ENCODE data around the gene GGCX. TPM values are rescaled to one million over a fixed set of nuclear protein-coding genes. Genes with fewer than 3 reads are reported as not detected.
A peak's percentile ranks its signal among the peaks of the same experiment; 100 is the strongest.

Gene GGCX
- total RNA-seq, 1 donor from 2014 or later: 27.0 TPM

- no peak overlapping the region for H3K4me3 Mint-ChIP-seq (ENCODE audit: low read depth)
- intact Hi-C loops (cut with micrococcal nuclease): no loop called here
These were observed 28.9 kb upstream of the GGCX start for GRCh38 chr2:85589982-85590791.

GRCh38 chr2:85589181-85589580, 27.9 kb upstream of the GGCX start:
- intact Hi-C loops (cut with micrococcal nuclease): no loop called here
- H3K36me3 Mint-ChIP-seq (ENCODE audit: low read depth): peaks cover 3% of the 10 kb centered on the region
- no peaks in the 10 kb centered on the region for H3K9me3 Mint-ChIP-seq
- no peak for DNase-seq (ENCODE audit: low spot score)
- no peak overlapping the region for H3K27ac Mint-ChIP-seq
- peaks cover 30% of the 10 kb centered on the region for H3K4me1 Mint-ChIP-seq (ENCODE audit: low read depth)
- no peaks in the 10 kb centered on the region for H3K27me3 Mint-ChIP-seq (ENCODE audit: low read depth)
- H3K4me3 Mint-ChIP-seq (ENCODE audit: low read depth): no peak overlapping the region

More at GRCh38 chr2:85589982-85590791, 28.9 kb upstream of the GGCX start:
- Mint-ChIP-seq H3K27me3 (ENCODE audit: low read depth) (no peaks in the 10 kb centered on the region), H3K27ac (no peak overlapping the region), H3K9me3 (no peaks in the 10 kb centered on the region), H3K4me1 (ENCODE audit: low read depth) (peaks cover 31% of the 10 kb centered on the region), H3K36me3 (ENCODE audit: low read depth) (peaks cover 5% of the 10 kb centered on the region)
- no peak for DNase-seq (ENCODE audit: low spot score)

DNA sequence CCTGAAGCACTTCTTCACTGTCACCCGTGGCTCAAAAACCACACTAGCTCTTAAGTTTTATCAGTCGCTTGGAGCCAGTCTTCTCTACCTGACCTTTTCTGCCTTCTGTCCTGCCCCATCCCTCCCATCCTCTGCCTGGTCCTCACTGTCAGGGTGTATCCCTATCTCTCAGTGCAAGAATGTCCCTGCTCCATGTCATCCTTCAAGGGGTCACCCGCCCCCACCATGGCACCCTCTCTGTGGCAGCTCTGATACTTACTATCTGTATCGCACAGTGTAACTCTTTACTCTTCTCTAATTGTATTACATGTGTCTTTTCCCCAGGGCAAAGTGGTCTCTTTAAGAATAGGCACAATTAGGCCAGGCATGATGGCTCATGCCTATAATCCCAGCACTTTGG, 27.4 kb upstream of the GGCX start:
- intact Hi-C loops (cut with micrococcal nuclease): no loop called here
- Mint-ChIP-seq H3K27ac (no peak overlapping the region), H3K4me1 (ENCODE audit: low read depth) (peaks cover 31% of the 10 kb centered on the region), H3K9me3 (no peaks in the 10 kb centered on the region), H3K27me3 (ENCODE audit: low read depth) (no peaks in the 10 kb centered on the region), H3K4me3 (ENCODE audit: low read depth) (no peak overlapping the region), H3K36me3 (ENCODE audit: low read depth) (peaks cover 3% of the 10 kb centered on the region)
- DNase-seq (ENCODE audit: low spot score): no peak

DNA sequence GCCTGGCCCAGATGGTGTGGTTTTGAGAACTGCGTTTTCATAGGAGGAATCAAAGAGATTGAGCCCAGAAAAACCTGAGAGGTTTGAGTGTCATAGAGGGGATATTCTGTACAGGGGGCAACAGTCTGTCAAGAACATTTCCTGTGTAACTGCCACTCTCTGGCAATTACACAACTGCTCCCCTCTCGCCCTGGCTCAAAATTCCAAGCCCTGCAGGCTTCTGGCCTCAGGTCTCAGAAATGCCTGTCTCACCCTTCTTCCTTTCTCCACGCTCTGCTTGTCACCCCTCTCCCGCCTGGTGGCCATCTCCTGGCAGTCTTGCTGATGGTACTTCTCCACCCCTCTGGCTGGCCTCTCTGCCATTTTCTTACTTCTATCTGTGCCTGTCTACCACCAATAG, 26.9 kb upstream of the GGCX start:
- Mint-ChIP-seq H3K9me3 (no peaks in the 10 kb centered on the region), H3K4me1 (ENCODE audit: low read depth) (peaks cover 35% of the 10 kb centered on the region), H3K27ac (no peak overlapping the region), H3K36me3 (ENCODE audit: low read depth) (peaks cover 8% of the 10 kb centered on the region), H3K4me3 (ENCODE audit: low read depth) (no peak overlapping the region), H3K27me3 (ENCODE audit: low read depth) (no peaks in the 10 kb centered on the region)
- intact Hi-C loops (cut with micrococcal nuclease): no loop called here
- no peak for DNase-seq (ENCODE audit: low spot score)

DNA sequence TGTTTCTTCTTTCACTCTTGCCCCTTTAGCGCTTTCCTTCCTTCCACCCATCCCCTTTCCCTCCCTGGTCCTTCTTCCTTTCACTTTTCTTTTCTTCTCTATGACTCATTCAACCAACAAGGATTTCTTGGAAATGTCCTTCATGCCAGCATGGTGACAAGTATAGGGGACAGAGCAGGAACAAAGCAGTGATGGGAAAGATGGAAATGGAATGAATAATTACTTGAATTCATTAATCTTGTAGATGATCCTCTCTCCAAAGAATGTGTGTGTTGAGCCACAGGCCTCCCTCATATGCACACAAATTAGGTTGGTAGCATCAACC, 24.4 kb upstream of the GGCX start:
- Mint-ChIP-seq H3K4me3 (ENCODE audit: low read depth) (peak overlapping the region; percentile 85), H3K9me3 (no peaks in the 10 kb centered on the region), H3K4me1 (ENCODE audit: low read depth) (peaks cover 37% of the 10 kb centered on the region), H3K36me3 (ENCODE audit: low read depth) (peaks cover 22% of the 10 kb centered on the region), H3K27ac (peak overlapping the region; percentile 91), H3K27me3 (ENCODE audit: low read depth) (no peaks in the 10 kb centered on the region)
- intact Hi-C loops (cut with micrococcal nuclease): no loop called here
- DNase-seq (ENCODE audit: low spot score): no peak

DNA sequence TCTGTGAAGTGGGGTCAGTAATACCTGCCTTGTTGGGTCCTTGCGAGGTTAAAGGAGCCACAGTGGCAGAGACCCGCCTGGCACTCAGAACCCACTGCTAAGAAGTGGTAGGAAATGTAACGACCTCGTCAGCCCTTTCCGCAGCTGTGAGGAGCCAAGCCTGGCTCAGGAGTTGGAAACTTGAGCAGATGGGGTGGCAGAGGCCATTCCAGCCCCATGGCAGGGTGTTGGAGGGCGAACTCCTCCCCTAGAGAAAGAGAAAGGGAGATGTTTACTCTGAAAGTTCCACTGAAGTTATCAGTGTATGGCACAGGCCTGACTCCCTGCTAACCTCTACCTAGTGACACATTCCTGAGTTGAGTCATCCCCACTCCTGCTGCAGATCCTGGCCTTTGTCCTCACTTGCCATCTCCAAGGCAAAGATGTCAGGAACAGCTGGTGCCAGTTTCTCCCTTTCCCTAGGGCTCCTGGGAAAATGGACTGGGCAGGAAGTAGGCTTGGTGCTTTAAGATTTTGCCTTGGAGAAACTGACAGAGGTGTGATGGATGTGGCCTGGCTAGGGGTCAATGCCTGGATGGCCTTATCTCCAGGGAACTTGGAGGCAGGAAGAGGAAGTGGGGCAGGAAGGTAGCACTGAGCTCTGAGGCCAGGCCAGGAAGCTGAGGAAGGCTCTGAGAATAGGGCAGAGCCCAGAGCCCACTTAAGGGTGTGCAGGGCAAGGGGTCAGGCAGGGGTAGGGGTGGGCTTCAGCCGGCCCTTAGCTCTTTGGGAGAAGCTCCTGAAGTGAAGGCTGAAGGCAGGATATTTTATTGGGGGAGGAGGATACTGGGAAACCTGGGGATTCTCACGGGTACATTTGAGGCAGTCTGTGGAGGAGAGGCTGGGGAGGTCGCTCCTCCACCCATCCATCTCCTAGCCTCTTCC, 23.8 kb upstream of the GGCX start:
- Mint-ChIP-seq H3K9me3 (no peaks in the 10 kb centered on the region), H3K4me3 (ENCODE audit: low read depth) (peak overlapping the region; percentile 85), H3K36me3 (ENCODE audit: low read depth) (peaks cover 25% of the 10 kb centered on the region), H3K4me1 (ENCODE audit: low read depth) (peaks cover 38% of the 10 kb centered on the region), H3K27me3 (ENCODE audit: low read depth) (no peaks in the 10 kb centered on the region), H3K27ac (peak overlapping the region; percentile 91)
- intact Hi-C loops (cut with micrococcal nuclease): no loop called here
- no peak for DNase-seq (ENCODE audit: low spot score)

GRCh38 chr2:85584354-85584856, 23.1 kb upstream of the GGCX start, which contains the start of gene VAMP5:
Gene VAMP5 (plus strand): TSS chr2:85584431. CDS start chr2:85584491, 60 bp downstream.
- no peak for DNase-seq (ENCODE audit: low spot score)
- Mint-ChIP-seq H3K27me3 (ENCODE audit: low read depth) (no peaks in the 10 kb centered on the region), H3K4me1 (ENCODE audit: low read depth) (peaks cover 41% of the 10 kb centered on the region), H3K36me3 (ENCODE audit: low read depth) (peaks cover 29% of the 10 kb centered on the region), H3K9me3 (no peaks in the 10 kb centered on the region), H3K4me3 (ENCODE audit: low read depth) (peak within 1 kb of the TSS; percentile 85), H3K27ac (peak within 1 kb of the TSS; percentile 91)
- intact Hi-C loops (cut with micrococcal nuclease): no loop called here

GRCh38 chr2:85583667-85584353, 22.5 kb upstream of the GGCX start:
- Mint-ChIP-seq H3K9me3 (no peaks in the 10 kb centered on the region), H3K4me3 (ENCODE audit: low read depth) (peak overlapping the region; percentile 75), H3K27me3 (ENCODE audit: low read depth) (no peaks in the 10 kb centered on the region), H3K36me3 (ENCODE audit: low read depth) (peaks cover 32% of the 10 kb centered on the region), H3K4me1 (ENCODE audit: low read depth) (peaks cover 44% of the 10 kb centered on the region), H3K27ac (peak overlapping the region; percentile 79)
- DNase-seq (ENCODE audit: low spot score): peak; percentile 32
- intact Hi-C loops (cut with micrococcal nuclease): no loop called here

- DNase-seq (ENCODE audit: low spot score): no peak
- Mint-ChIP-seq H3K27me3 (ENCODE audit: low read depth) (no peaks in the 10 kb centered on the region), H3K36me3 (ENCODE audit: low read depth) (peaks cover 34% of the 10 kb centered on the region), H3K4me3 (ENCODE audit: low read depth) (no peak overlapping the region), H3K27ac (peak overlapping the region; percentile 25), H3K4me1 (ENCODE audit: low read depth) (peaks cover 41% of the 10 kb centered on the region), H3K9me3 (no peaks in the 10 kb centered on the region)
- intact Hi-C loops (cut with micrococcal nuclease): no loop called here
These were observed 21.2 kb upstream of the GGCX start for GRCh38 chr2:85582492-85582891.

- Mint-ChIP-seq H3K36me3 (ENCODE audit: low read depth) (peaks cover 34% of the 10 kb centered on the region), H3K27ac (no peak overlapping the region), H3K9me3 (no peaks in the 10 kb centered on the region), H3K4me1 (ENCODE audit: low read depth) (peaks cover 33% of the 10 kb centered on the region), H3K27me3 (ENCODE audit: low read depth) (no peaks in the 10 kb centered on the region), H3K4me3 (ENCODE audit: low read depth) (peak overlapping the region; percentile 30)
- intact Hi-C loops (cut with micrococcal nuclease): no loop called here
- no peak for DNase-seq (ENCODE audit: low spot score)
These were observed 18.9 kb upstream of the GGCX start for GRCh38 chr2:85580206-85580605.

DNA sequence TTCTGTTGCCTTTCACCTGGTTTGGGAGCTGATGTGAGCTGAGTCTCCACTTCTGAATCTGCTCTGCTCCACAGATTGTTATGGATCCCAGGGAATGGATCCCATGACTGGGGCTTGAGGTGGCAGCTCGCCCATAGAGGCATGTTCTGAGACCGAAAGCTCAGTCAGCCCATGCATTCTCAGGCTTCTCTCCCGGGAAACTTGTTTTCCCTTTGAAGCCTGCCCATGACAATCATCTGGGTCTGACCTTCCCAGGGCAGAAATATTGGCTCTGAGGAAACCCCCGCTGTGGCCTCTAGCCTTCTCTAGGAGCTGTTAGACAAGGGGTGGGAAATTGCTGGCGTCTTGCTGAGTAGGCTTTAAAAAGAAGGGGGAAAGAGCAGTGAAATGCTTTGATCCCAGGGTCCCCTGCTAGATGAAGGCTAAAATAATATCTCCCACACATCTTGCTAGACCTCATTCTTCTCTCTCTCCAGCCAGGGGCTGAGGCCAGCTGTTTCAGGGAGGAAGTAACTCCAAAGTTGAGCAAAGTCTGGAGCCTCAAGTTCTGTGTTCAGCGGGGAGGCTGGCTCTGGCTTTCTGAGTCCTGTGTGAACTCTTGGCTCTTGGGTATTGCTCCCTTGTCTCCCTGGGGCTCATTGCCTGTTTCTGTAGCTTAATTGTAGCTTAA, 18.1 kb upstream of the GGCX start:
- DNase-seq (ENCODE audit: low spot score): no peak
- intact Hi-C loops (cut with micrococcal nuclease): loop anchor here (2.0 kb wide), 1 partner anchor 19 kb away; the partner anchor contains the start of gene GGCX
- H3K4me1 Mint-ChIP-seq (ENCODE audit: low read depth): peaks cover 28% of the 10 kb centered on the region
- H3K4me3 Mint-ChIP-seq (ENCODE audit: low read depth): peak overlapping the region; percentile 89
- H3K27ac Mint-ChIP-seq: peak overlapping the region; percentile 80
- no peaks in the 10 kb centered on the region for H3K9me3 Mint-ChIP-seq
- H3K36me3 Mint-ChIP-seq (ENCODE audit: low read depth): peaks cover 34% of the 10 kb centered on the region
- H3K27me3 Mint-ChIP-seq (ENCODE audit: low read depth): no peaks in the 10 kb centered on the region
